Measurements from ENCODE around the gene BCAN. TPM values are rescaled to one million over a fixed set of nuclear protein-coding genes. Genes with fewer than 3 reads are reported as not detected.

Gene BCAN
- total and polyA plus RNA-seq, 2 experiments from 2014 or later = 2.3 to 5.5 TPM

GRCh38 chr1:156616463-156616862, 25.5 kb upstream of the BCAN start:
- no peaks in the 10 kb centered on the region for H3K9me3 Mint-ChIP-seq
- 0 out of 2 replicates have a peak overlapping the region, but pooled peaks have one; percentile 20 for H2AFZ ChIP-seq
- no peak overlapping the region for H3K27ac ChIP-seq (ENCODE audit: low read depth)
- H3K4me1 ChIP-seq (ENCODE audit: insufficient read depth) = peaks cover 7% of the 10 kb centered on the region; the same call in 1 of the 2 replicates
- H3K36me3 ChIP-seq (ENCODE audit: insufficient read depth) = no peaks in the 10 kb centered on the region
- DNase-seq (ENCODE audit: low spot score) = no peak
- no peak overlapping the region for H3K4me3 ChIP-seq
- H3K27me3 Mint-ChIP-seq (ENCODE audit: insufficient read depth, low read depth, poor library complexity) = peaks cover 16% of the 10 kb centered on the region
- H3K4me3 Mint-ChIP-seq = no peak overlapping the region
- H3K36me3 Mint-ChIP-seq (ENCODE audit: low read depth) = no peaks in the 10 kb centered on the region
- ATAC-seq = no peak
- H3K4me2 ChIP-seq = no peak overlapping the region
- peaks cover 14% of the 10 kb centered on the region for H3K4me1 Mint-ChIP-seq
- H3K79me2 ChIP-seq (replicated peaks; ENCODE audit: insufficient read depth) = no peaks in the 10 kb centered on the region
- no peak for TF ChIP-seq STAT1 (IDR thresholded peaks at IDR 0.05; ENCODE audit: unreplicated experiment)
- TF ChIP-seq CTCF (conservative IDR thresholded peaks at IDR 0.05; ENCODE audit: low read depth in 2 of 2) = no peak
- TF ChIP-seq JUNB (IDR thresholded peaks at IDR 0.05; ENCODE audit: unreplicated experiment) = no peak
- no peak for TF ChIP-seq ZNF331 (CRISPR knock-in tag; IDR thresholded peaks at IDR 0.05; ENCODE audit: low read depth)
- no peak for TF ChIP-seq POLR2AphosphoS5 (IDR thresholded peaks at IDR 0.05; ENCODE audit: low read depth)
- TF ChIP-seq ZNF114 (CRISPR knock-in tag; IDR thresholded peaks at IDR 0.05) = no peak
- TF ChIP-seq EZH2 (IDR thresholded peaks at IDR 0.05; ENCODE audit: low read depth, unreplicated experiment) = no peak
- no peak for TF ChIP-seq NANOG (IDR thresholded peaks at IDR 0.05; ENCODE audit: borderline replicate concordance)
- no peak for TF ChIP-seq ETS1 (IDR thresholded peaks at IDR 0.05)
- H3K9me2 ChIP-seq (ENCODE audit: insufficient read depth) = no peaks in the 10 kb centered on the region
- no peaks in the 10 kb centered on the region for H4K20me1 ChIP-seq (replicated peaks; ENCODE audit: insufficient read depth)
- H3F3A ChIP-seq (replicated peaks; ENCODE audit: low read depth) = peaks cover 6% of the 10 kb centered on the region; the same call in 1 of the 2 replicates
- H3K27me3 ChIP-seq (ENCODE audit: insufficient read depth) = peaks cover 21% of the 10 kb centered on the region
- H3K27ac Mint-ChIP-seq = no peak overlapping the region

- Mint-ChIP-seq H3K9me3 (no peaks in the 10 kb centered on the region), H3K4me3 (peak within 1 kb of the TSS; percentile 39; the same call in 2 of the 3 replicates), H3K36me3 (ENCODE audit: low read depth) (no peaks in the 10 kb centered on the region), H3K27ac (no peak within 1 kb of the TSS), H3K27me3 (ENCODE audit: insufficient read depth, low read depth, poor library complexity) (peaks cover 37% of the 10 kb centered on the region), H3K4me1 (peaks cover 10% of the 10 kb centered on the region)
- Histone ChIP-seq H3K4me2 (peak within 1 kb of the TSS; percentile 60), H3K36me3 (ENCODE audit: insufficient read depth) (no peaks in the 10 kb centered on the region), H3K27me3 (ENCODE audit: insufficient read depth) (peaks cover 46% of the 10 kb centered on the region), H3K9me2 (ENCODE audit: insufficient read depth) (no peaks in the 10 kb centered on the region), H3F3A (replicated peaks; ENCODE audit: low read depth) (0 out of 2 replicates have a peak, but pooled peaks cover 10% of the 10 kb centered on the region), H3K79me2 (replicated peaks; ENCODE audit: insufficient read depth) (no peaks in the 10 kb centered on the region), H4K20me1 (replicated peaks; ENCODE audit: insufficient read depth) (no peaks in the 10 kb centered on the region), H3K4me1 (ENCODE audit: insufficient read depth) (peaks cover 13% of the 10 kb centered on the region; the same call in 1 of the 2 replicates), H2AFZ (no peak within 1 kb of the TSS; the same call in 1 of the 2 replicates), H3K27ac (ENCODE audit: low read depth) (no peak within 1 kb of the TSS), H3K4me3 (peak within 1 kb of the TSS; percentile 18)
- TF ChIP-seq CTCF (conservative IDR thresholded peaks at IDR 0.05; ENCODE audit: low read depth in 2 of 2) (peak; percentile 74 to 88), ETS1 (IDR thresholded peaks at IDR 0.05) (no peak)
- peak; percentile 82 for DNase-seq (ENCODE audit: low spot score)
- peak; percentile 76 for ATAC-seq
Measured at GRCh38 chr1:156618853-156619581, 22.9 kb upstream of the BCAN start, which contains the start of gene HAPLN2. TSS of gene HAPLN2 (plus strand) at chr1:156619415. CDS start at chr1:156623491, 4,076 bp downstream.

Measured in GM23338 (cell line).